IPS-15b (cell line): ENCODE results near the gene TIMM50.
A peak's percentile ranks its signal among the peaks of the same experiment; 100 is the strongest.
"Not testable (repeated sequence)": the region's sequence is repeated elsewhere in the genome, so short reads cannot be mapped to it uniquely, and the experiment has no call there.

ENCODE experiments used
- H3K27me3 ChIP-seq: one replicate; pipeline ENCODE4 v1.6.1; 2013; ENCODE audit warnings: low read length; ENCODE audit not compliant: control insufficient read depth, insufficient read depth
- H3K36me3 ChIP-seq: one replicate; pipeline ENCODE4 v1.6.1; 2013; ENCODE audit warnings: low read length; ENCODE audit not compliant: control insufficient read depth, insufficient read depth
- H3K4me1 ChIP-seq: one replicate; pipeline ENCODE4 v1.6.1; 2013; ENCODE audit warnings: mild to moderate bottlenecking, low read length; ENCODE audit not compliant: control insufficient read depth, insufficient read depth
- H3K4me3 ChIP-seq: one replicate; pipeline ENCODE4 v1.5.1; 2013; ENCODE audit warnings: low read depth, low read length
- H3K9ac ChIP-seq: one replicate; pipeline ENCODE4 v1.6.1; 2013; ENCODE audit warnings: low read depth, mild to moderate bottlenecking, low read length
- H3K9me3 ChIP-seq: one replicate; pipeline ENCODE4 v1.6.1; 2013; ENCODE audit warnings: mild to moderate bottlenecking, low read length; ENCODE audit not compliant: control insufficient read depth, insufficient read depth

Gene TIMM50

GRCh38 chr19:39446365-39447084, 34.1 kb upstream of the TIMM50 start:
- Histone ChIP-seq H3K9me3 (no peaks in the 10 kb centered on the region), H3K36me3 (peaks cover 8% of the 10 kb centered on the region), H3K27me3 (no peaks in the 10 kb centered on the region), H3K9ac (peak overlapping the region; percentile 98), H3K4me3 (peak overlapping the region; percentile 88), H3K4me1 (no peaks in the 10 kb centered on the region)

- Histone ChIP-seq H3K36me3 (peaks cover 16% of the 10 kb centered on the region), H3K4me1 (no peaks in the 10 kb centered on the region), H3K4me3 (no peak overlapping the region), H3K9me3 (no peaks in the 10 kb centered on the region), H3K9ac (no peak overlapping the region), H3K27me3 (no peaks in the 10 kb centered on the region)
These were observed 32.4 kb upstream of the TIMM50 start for GRCh38 chr19:39448271-39448670.

GRCh38 chr19:39449116-39449797, 31.4 kb upstream of the TIMM50 start:
- Histone ChIP-seq H3K4me1 (no peaks in the 10 kb centered on the region), H3K4me3 (no peak overlapping the region), H3K27me3 (no peaks in the 10 kb centered on the region), H3K9ac (no peak overlapping the region), H3K9me3 (no peaks in the 10 kb centered on the region), H3K36me3 (peaks cover 22% of the 10 kb centered on the region)

GRCh38 chr19:39451257-39451656, 29.4 kb upstream of the TIMM50 start:
- not testable (repeated sequence) for H3K4me1 ChIP-seq
- H3K36me3 ChIP-seq = peaks cover 22% of the 10 kb centered on the region

GRCh38 chr19:39463403-39463802, 17.2 kb upstream of the TIMM50 start:
- no peak overlapping the region for H3K4me3 ChIP-seq
- no peaks in the 10 kb centered on the region for H3K27me3 ChIP-seq
- no peak overlapping the region for H3K9ac ChIP-seq
- H3K4me1 ChIP-seq = no peaks in the 10 kb centered on the region
- no peaks in the 10 kb centered on the region for H3K9me3 ChIP-seq
- H3K36me3 ChIP-seq = peaks cover 55% of the 10 kb centered on the region

More at GRCh38 chr19:39451257-39451656, 29.4 kb upstream of the TIMM50 start:
- H3K9me3 ChIP-seq, H3K9ac ChIP-seq, H3K27me3 ChIP-seq, H3K4me3 ChIP-seq: not testable (repeated sequence)

GRCh38 chr19:39465956-39466747, 14.5 kb upstream of the TIMM50 start:
- Histone ChIP-seq H3K9ac (no peak overlapping the region), H3K4me3 (no peak overlapping the region), H3K4me1 (no peaks in the 10 kb centered on the region), H3K27me3 (no peaks in the 10 kb centered on the region), H3K9me3 (no peaks in the 10 kb centered on the region), H3K36me3 (peaks cover 53% of the 10 kb centered on the region)

- H3K4me1 ChIP-seq = no peaks in the 10 kb centered on the region
- H3K9me3 ChIP-seq = no peaks in the 10 kb centered on the region
These were observed 12.7 kb upstream of the TIMM50 start for GRCh38 chr19:39467941-39468340.

GRCh38 chr19:39469036-39469435, 11.6 kb upstream of the TIMM50 start:
- H3K27me3 ChIP-seq = no peaks in the 10 kb centered on the region
- H3K9me3 ChIP-seq = no peaks in the 10 kb centered on the region
- H3K9ac ChIP-seq = no peak overlapping the region
- H3K36me3 ChIP-seq = peaks cover 80% of the 10 kb centered on the region
- no peaks in the 10 kb centered on the region for H3K4me1 ChIP-seq
- no peak overlapping the region for H3K4me3 ChIP-seq

More at GRCh38 chr19:39467941-39468340, 12.7 kb upstream of the TIMM50 start:
- Histone ChIP-seq H3K4me3 (no peak overlapping the region), H3K36me3 (peaks cover 69% of the 10 kb centered on the region), H3K9ac (no peak overlapping the region), H3K27me3 (no peaks in the 10 kb centered on the region)

- Histone ChIP-seq H3K4me3 (no peak overlapping the region), H3K9me3 (no peaks in the 10 kb centered on the region), H3K36me3 (peaks cover 84% of the 10 kb centered on the region), H3K9ac (no peak overlapping the region), H3K4me1 (no peaks in the 10 kb centered on the region), H3K27me3 (no peaks in the 10 kb centered on the region)
These were observed 11.1 kb upstream of the TIMM50 start for GRCh38 chr19:39469567-39469966.

GRCh38 chr19:39470724-39471339, 9.8 kb upstream of the TIMM50 start:
- Histone ChIP-seq H3K9ac (no peak overlapping the region), H3K36me3 (peaks cover 89% of the 10 kb centered on the region), H3K9me3 (no peaks in the 10 kb centered on the region), H3K4me3 (no peak overlapping the region), H3K4me1 (no peaks in the 10 kb centered on the region), H3K27me3 (no peaks in the 10 kb centered on the region)

- Histone ChIP-seq H3K9me3 (no peaks in the 10 kb centered on the region), H3K4me3 (no peak overlapping the region), H3K27me3 (no peaks in the 10 kb centered on the region), H3K36me3 (peaks cover 84% of the 10 kb centered on the region), H3K9ac (no peak overlapping the region), H3K4me1 (no peaks in the 10 kb centered on the region)
These were observed 8.7 kb upstream of the TIMM50 start for GRCh38 chr19:39471756-39472536.
